Measurements from ENCODE around the gene CACNG3. TPM values are rescaled to one million over a fixed set of nuclear protein-coding genes. Genes with fewer than 3 reads are reported as not detected.
A peak's percentile ranks its signal among the peaks of the same experiment; 100 is the strongest.

The CACNG3 gene
- total and polyA plus RNA-seq, 8 donors, result 0.09 TPM; not detected in 7

DNA sequence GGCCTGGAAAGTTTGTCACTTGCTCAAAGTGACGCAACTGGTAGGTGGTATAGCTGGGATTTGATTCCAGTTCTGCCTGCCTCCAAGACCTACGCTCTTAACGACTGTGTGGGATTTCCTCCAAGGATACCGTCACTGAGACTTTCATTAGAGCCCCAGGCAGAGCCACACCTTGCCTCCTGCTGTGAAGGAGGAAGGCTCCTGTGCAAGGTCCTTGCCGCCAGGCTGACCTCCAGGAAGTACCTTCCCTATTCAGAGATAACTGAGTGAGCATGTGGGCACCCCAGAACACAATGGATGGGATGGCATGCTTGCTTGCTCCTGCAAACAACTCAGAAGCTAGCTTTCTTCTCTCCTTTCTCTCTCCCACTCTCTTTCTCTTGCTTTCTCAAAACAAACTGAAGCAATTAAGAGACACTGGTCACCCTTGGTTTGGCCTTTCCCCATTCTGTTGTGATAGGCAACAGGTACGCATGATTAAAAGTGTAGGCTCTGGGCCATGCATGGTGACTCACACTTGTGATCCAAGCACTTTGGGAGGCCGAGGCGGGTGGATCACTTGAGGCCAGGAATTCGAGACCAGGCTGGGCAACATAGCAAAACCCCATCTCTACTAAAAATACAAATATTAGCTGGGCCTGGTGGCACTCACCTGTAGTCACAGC, 30.7 kb downstream of the CACNG3 start:
- Histone ChIP-seq H3K27me3 (peaks cover 0 to 12% of the 10 kb centered on the region in 2 donors), H3K9me3 (no peaks in the 10 kb centered on the region), H3K4me3 (no peak overlapping the region), H3K27ac (no peak overlapping the region), H3K36me3 (no peaks in the 10 kb centered on the region), H3K4me1 (no peaks in the 10 kb centered on the region)
- intact Hi-C loops (cut with DNase I), result no loop called here
- DNase-seq (no peak), ATAC-seq (no peak)
- TF ChIP-seq, protein P1, sequence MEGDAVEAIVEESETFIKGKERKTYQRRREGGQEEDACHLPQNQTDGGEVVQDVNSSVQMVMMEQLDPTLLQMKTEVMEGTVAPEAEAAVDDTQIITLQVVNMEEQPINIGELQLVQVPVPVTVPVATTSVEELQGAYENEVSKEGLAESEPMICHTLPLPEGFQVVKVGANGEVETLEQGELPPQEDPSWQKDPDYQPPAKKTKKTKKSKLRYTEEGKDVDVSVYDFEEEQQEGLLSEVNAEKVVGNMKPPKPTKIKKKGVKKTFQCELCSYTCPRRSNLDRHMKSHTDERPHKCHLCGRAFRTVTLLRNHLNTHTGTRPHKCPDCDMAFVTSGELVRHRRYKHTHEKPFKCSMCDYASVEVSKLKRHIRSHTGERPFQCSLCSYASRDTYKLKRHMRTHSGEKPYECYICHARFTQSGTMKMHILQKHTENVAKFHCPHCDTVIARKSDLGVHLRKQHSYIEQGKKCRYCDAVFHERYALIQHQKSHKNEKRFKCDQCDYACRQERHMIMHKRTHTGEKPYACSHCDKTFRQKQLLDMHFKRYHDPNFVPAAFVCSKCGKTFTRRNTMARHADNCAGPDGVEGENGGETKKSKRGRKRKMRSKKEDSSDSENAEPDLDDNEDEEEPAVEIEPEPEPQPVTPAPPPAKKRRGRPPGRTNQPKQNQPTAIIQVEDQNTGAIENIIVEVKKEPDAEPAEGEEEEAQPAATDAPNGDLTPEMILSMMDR (IDR thresholded peaks at IDR 0.05), result no peak

DNA sequence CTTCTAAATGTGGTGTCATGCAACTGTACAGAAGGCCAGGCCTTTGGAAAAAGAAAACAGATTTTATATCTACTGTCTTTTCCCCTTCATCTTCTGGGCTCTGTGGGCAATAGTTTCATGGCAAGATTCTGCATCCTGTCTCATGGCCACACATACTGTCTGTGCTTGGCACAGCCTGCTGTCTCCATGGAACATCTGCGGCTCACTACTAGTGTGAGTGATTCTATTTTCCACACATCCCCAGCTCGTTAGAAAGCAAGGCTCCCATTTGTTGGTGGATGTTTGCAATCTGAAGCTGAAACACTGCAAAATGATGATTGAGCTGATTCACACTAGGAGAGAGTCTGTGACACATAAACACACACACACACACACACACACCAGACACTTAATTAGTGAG, 32.4 kb downstream of the CACNG3 start:
- H3K27me3 ChIP-seq, result peaks cover 0 to 28% of the 10 kb centered on the region in 2 donors
- no peaks in the 10 kb centered on the region for H3K9me3 ChIP-seq
- intact Hi-C loops (cut with DNase I), result no loop called here
- H3K4me1 ChIP-seq, result no peaks in the 10 kb centered on the region
- ATAC-seq (no peak), DNase-seq (peak in 2 of 4 donors; percentile 11 to 14)
- no peaks in the 10 kb centered on the region for H3K36me3 ChIP-seq
- no peak overlapping the region for H3K27ac ChIP-seq
- TF ChIP-seq, protein P1 (IDR thresholded peaks at IDR 0.05), result no peak
- H3K4me3 ChIP-seq, result no peak overlapping the region

DNA sequence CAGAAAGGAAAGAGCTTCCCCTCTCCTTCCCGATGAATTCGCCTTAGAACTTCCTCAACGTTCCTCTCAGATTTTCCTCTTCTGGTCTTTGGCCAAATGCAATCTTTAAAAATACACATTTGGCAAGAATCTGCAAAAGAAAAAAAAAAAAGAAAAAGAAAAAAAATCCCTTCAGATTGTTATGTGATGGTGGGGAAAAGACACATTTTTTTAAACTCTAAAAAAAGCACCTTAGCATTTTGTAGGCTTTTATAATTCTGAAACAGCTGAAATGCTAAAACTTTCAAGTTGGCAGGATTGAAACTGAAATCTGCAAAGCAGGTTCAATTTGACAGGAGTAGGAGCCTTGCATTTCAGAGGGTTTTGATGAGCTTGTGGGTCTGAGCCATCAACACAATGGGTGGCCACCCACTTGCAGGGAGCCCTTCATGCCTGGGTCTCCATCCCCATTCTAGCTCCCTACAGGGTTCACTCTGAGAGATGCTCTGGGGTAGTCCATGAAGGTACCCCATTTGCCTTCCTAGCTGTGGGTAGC, 33.1 kb downstream of the CACNG3 start:
- no peak overlapping the region for H3K27ac ChIP-seq
- H3K4me1 ChIP-seq, result no peaks in the 10 kb centered on the region
- ATAC-seq (no peak), DNase-seq (no peak)
- TF ChIP-seq, protein P1 (IDR thresholded peaks at IDR 0.05), result no peak
- no peak overlapping the region for H3K4me3 ChIP-seq
- no peaks in the 10 kb centered on the region for H3K36me3 ChIP-seq
- intact Hi-C loops (cut with DNase I), result no loop called here
- H3K9me3 ChIP-seq, result no peaks in the 10 kb centered on the region
- H3K27me3 ChIP-seq, result peaks cover 0 to 34% of the 10 kb centered on the region in 2 donors

DNA sequence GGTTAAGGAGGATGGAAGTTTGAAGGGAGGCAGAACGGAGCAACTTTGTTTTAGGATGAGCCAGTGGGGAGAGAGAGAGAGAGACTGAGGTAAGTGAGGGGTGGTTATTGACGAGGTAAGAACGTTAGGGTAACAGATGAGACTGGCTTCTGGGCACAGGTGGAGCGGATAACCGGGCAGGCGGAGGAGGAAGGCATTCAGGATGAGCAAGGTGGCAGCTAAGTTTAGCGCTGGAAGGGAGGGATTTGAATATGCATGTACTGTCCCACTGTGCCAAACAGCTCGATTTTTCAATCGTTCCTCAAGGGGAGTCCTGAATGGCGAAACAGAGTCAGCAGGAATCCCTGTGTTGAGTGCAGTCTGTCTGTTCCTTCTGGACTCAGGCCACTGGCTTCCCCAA, 35.8 kb downstream of the CACNG3 start:
- TF ChIP-seq, protein P1 (IDR thresholded peaks at IDR 0.05), result no peak
- DNase-seq (no peak), ATAC-seq (no peak)
- no peaks in the 10 kb centered on the region for H3K9me3 ChIP-seq
- H3K27me3 ChIP-seq, result peaks cover 0 to 45% of the 10 kb centered on the region in 2 donors
- no peaks in the 10 kb centered on the region for H3K36me3 ChIP-seq
- no peak overlapping the region for H3K27ac ChIP-seq
- no peak overlapping the region for H3K4me3 ChIP-seq
- intact Hi-C loops (cut with DNase I), result no loop called here
- H3K4me1 ChIP-seq, result no peaks in the 10 kb centered on the region

DNA sequence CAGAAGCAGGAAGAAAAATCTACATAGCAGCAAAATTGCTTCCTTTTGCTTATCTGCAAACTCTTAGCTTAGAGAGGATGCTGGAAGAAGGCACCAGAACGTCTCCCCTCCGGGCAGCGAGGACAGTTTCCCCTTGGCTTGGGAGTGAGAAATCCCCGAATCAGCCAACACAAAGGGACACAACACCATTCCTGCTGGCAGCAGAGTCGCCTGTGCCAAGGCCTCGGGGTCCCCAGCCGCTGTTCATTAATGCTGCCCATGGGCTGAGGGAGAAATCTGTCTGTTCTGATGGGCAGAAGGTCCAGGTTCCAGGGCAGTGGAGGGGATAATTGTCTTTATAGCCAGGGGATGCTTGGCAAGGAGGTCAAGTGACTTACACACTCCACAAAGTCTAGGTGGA, 38.0 kb downstream of the CACNG3 start:
- TF ChIP-seq, protein P1 (IDR thresholded peaks at IDR 0.05), result no peak

More for the DNA sequence above, 38.0 kb downstream of the CACNG3 start:
- ATAC-seq (no peak), DNase-seq (no peak)
- no peaks in the 10 kb centered on the region for H3K9me3 ChIP-seq
- no peaks in the 10 kb centered on the region for H3K4me1 ChIP-seq
- intact Hi-C loops (cut with DNase I), result no loop called here
- peaks cover 0 to 45% of the 10 kb centered on the region in 2 donors for H3K27me3 ChIP-seq
- no peak overlapping the region for H3K27ac ChIP-seq
- H3K36me3 ChIP-seq, result no peaks in the 10 kb centered on the region
- no peak overlapping the region for H3K4me3 ChIP-seq

All from left lung (tissue), 10 donors.